Osteoblast (primary cell): ENCODE data around the gene CXorf65. TPM values are rescaled to one million over a fixed set of nuclear protein-coding genes. Genes with fewer than 3 reads are reported as not detected.

Experiments used
- DNase-seq: peaks from one replicate; pipeline ENCODE4 v3.0.0; 2011; ENCODE audit warnings: low spot score, mixed read lengths; ENCODE audit not compliant: insufficient read length; ENCODE audit errors: missing footprints
- H2AFZ ChIP-seq: 2 replicates; pipeline ENCODE4 v1.6.0; 2011; ENCODE audit warnings: mild to moderate bottlenecking, low read length
- H3K27ac ChIP-seq: 2 replicates; pipeline ENCODE4 v1.5.1; 2011; ENCODE audit warnings: mild to moderate bottlenecking, low read depth, low read length, moderate library complexity
- H3K27me3 ChIP-seq: 2 replicates; pipeline ENCODE4 v1.6.0; 2012; ENCODE audit warnings: mild to moderate bottlenecking, control low read depth, inconsistent platforms, low read length, moderate library complexity; ENCODE audit not compliant: insufficient read depth
- H3K36me3 ChIP-seq: 2 replicates; pipeline ENCODE4 v1.5.1; 2011; ENCODE audit warnings: mild to moderate bottlenecking, low read length, control low read depth, moderate library complexity; ENCODE audit not compliant: insufficient read depth
- H3K4me1 ChIP-seq: 2 replicates; pipeline ENCODE4 v1.5.1; 2011; ENCODE audit warnings: mild to moderate bottlenecking, low read length, control low read depth, moderate library complexity; ENCODE audit not compliant: insufficient read depth
- H3K4me2 ChIP-seq: 2 replicates; pipeline ENCODE4 v1.6.0; 2011; ENCODE audit warnings: mild to moderate bottlenecking, low read length; ENCODE audit not compliant: insufficient read depth
- H3K4me3 ChIP-seq: fragments of 200-600 bp; sonication (generic); 3 replicates; pipeline ENCODE4 v1.5.1; 2012; ENCODE audit warnings: mild to moderate bottlenecking, low read length, inconsistent platforms; ENCODE audit not compliant: insufficient read depth
- H3K79me2 ChIP-seq: 2 replicates; pipeline ENCODE4 v1.6.0; 2012; ENCODE audit warnings: mild to moderate bottlenecking, low read length, control low read depth, inconsistent platforms; ENCODE audit not compliant: insufficient read depth
- H3K9me3 ChIP-seq: 2 replicates; pipeline ENCODE4 v1.5.1; 2011; ENCODE audit warnings: low read depth, low read length, control low read depth
- H4K20me1 ChIP-seq: 2 replicates; pipeline ENCODE4 v1.6.0; 2012; ENCODE audit warnings: mild to moderate bottlenecking, low read length, control low read depth; ENCODE audit not compliant: insufficient read depth
- CTCF ChIP-seq: IDR thresholded peaks from 2 replicates; pipeline ENCODE4 v1.5.1; 2011; ENCODE audit warnings: mild to moderate bottlenecking, low read depth, low read length, moderate library complexity; ENCODE audit errors: extremely low read depth
- total RNA-seq: library from RNA; depleted of rRNA; stranded (reverse); fragments of >200 nt; gene quantifications from 2 replicates; pipeline ENCODE4 v1.2.3, GENCODE V29; 2012

CXorf65 gene
- total RNA-seq: not detected in 2 replicates

GRCh38 chrX:71106427-71106826, at the start of gene CXorf65:
Gene CXorf65, minus strand, starts transcription at chrX:71106740. Its CDS starts 184 bp downstream, at chrX:71106556.
- Histone ChIP-seq H3K27me3 (peaks cover 5% of the 10 kb centered on the region), H3K4me2 (no peak within 1 kb of the TSS), H3K36me3 (no peaks in the 10 kb centered on the region), H3K27ac (no peak within 1 kb of the TSS), H4K20me1 (no peaks in the 10 kb centered on the region), H3K79me2 (no peaks in the 10 kb centered on the region), H3K9me3 (no peaks in the 10 kb centered on the region), H3K4me1 (no peaks in the 10 kb centered on the region), H3K4me3 (no peak within 1 kb of the TSS), H2AFZ (no peak within 1 kb of the TSS)
- no peak for DNase-seq
- TF ChIP-seq CTCF: no peak

GRCh38 chrX:71154641-71155040, 48.1 kb upstream of the CXorf65 start:
- Histone ChIP-seq H3K27me3 (peaks cover 6% of the 10 kb centered on the region), H3K79me2 (no peaks in the 10 kb centered on the region), H3K36me3 (no peaks in the 10 kb centered on the region), H3K4me2 (no peak overlapping the region), H3K9me3 (no peaks in the 10 kb centered on the region), H4K20me1 (no peaks in the 10 kb centered on the region), H3K4me3 (no peak overlapping the region), H3K4me1 (no peaks in the 10 kb centered on the region), H2AFZ (no peak overlapping the region), H3K27ac (no peak overlapping the region)
- TF ChIP-seq CTCF: no peak
- no peak for DNase-seq

- no peak overlapping the region for H2AFZ ChIP-seq
- H3K4me2 ChIP-seq: no peak overlapping the region
- TF ChIP-seq CTCF: no peak
- H3K27ac ChIP-seq: no peak overlapping the region
- no peaks in the 10 kb centered on the region for H3K79me2 ChIP-seq
- H3K9me3 ChIP-seq: no peaks in the 10 kb centered on the region
- H3K4me3 ChIP-seq: no peak overlapping the region
- peaks cover 6% of the 10 kb centered on the region for H3K27me3 ChIP-seq
- H4K20me1 ChIP-seq: no peaks in the 10 kb centered on the region
- H3K36me3 ChIP-seq: no peaks in the 10 kb centered on the region
- H3K4me1 ChIP-seq: no peaks in the 10 kb centered on the region
- DNase-seq: peak; percentile 78
These were observed 47.7 kb upstream of the CXorf65 start for GRCh38 chrX:71154196-71154595.

- Histone ChIP-seq H3K9me3 (no peaks in the 10 kb centered on the region), H3K27ac (no peak overlapping the region), H3K79me2 (no peaks in the 10 kb centered on the region), H3K4me2 (no peak overlapping the region), H3K36me3 (no peaks in the 10 kb centered on the region), H4K20me1 (no peaks in the 10 kb centered on the region), H3K4me1 (peaks cover under 1% of the 10 kb centered on the region), H3K4me3 (no peak overlapping the region), H2AFZ (no peak overlapping the region), H3K27me3 (peaks cover 6% of the 10 kb centered on the region)
- DNase-seq: peak; percentile 58
- no peak for TF ChIP-seq CTCF
These were observed 44.8 kb upstream of the CXorf65 start for GRCh38 chrX:71151366-71151765.
